NB4 (cell line): ENCODE results near the gene ICAM3.

ENCODE experiments used
- MYC ChIP-seq: IDR thresholded peaks from 2 replicates; pipeline ENCODE4 v1.6.1; 2011; ENCODE audit warnings: low read depth, low read length
- POLR2A ChIP-seq: IDR thresholded peaks from 2 replicates; pipeline ENCODE4 v1.6.1; 2011; ENCODE audit warnings: mild to moderate bottlenecking; ENCODE audit not compliant: insufficient read length; ENCODE audit errors: extremely low read depth
- TF ChIP-seq, protein P1 (sequence below): IDR thresholded peaks from one replicate; pipeline ENCODE4 v1.5.1; 2012; ENCODE audit warnings: low read depth, low read length
- TF ChIP-seq, protein P2 (sequence below): IDR thresholded peaks from 2 replicates; pipeline ENCODE4 v1.6.1; 2011; ENCODE audit warnings: low read depth, low read length

DNA sequence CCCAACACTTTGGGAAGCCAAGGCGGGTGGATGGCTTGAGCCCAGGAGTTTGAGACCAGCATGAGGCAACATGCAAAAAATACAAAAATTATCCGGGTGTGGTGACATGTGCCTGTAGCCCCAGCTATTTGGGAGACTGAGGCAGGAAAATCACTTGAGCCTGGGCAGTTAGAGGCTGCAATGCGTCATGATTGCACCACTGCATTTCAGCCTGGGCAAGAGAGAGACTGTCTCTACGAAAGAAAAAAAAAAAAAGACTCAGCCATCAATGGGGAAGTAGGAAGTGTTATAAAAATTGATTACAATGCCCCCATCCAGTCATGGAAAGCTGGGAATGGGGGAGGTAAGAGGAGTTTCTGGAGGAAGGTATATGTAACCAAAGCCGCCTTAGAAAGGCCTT lies 35.5 kb upstream of the ICAM3 start:
- no peak for TF ChIP-seq POLR2A
- TF ChIP-seq, protein P1, sequence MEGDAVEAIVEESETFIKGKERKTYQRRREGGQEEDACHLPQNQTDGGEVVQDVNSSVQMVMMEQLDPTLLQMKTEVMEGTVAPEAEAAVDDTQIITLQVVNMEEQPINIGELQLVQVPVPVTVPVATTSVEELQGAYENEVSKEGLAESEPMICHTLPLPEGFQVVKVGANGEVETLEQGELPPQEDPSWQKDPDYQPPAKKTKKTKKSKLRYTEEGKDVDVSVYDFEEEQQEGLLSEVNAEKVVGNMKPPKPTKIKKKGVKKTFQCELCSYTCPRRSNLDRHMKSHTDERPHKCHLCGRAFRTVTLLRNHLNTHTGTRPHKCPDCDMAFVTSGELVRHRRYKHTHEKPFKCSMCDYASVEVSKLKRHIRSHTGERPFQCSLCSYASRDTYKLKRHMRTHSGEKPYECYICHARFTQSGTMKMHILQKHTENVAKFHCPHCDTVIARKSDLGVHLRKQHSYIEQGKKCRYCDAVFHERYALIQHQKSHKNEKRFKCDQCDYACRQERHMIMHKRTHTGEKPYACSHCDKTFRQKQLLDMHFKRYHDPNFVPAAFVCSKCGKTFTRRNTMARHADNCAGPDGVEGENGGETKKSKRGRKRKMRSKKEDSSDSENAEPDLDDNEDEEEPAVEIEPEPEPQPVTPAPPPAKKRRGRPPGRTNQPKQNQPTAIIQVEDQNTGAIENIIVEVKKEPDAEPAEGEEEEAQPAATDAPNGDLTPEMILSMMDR = no peak
- TF ChIP-seq, protein P2, sequence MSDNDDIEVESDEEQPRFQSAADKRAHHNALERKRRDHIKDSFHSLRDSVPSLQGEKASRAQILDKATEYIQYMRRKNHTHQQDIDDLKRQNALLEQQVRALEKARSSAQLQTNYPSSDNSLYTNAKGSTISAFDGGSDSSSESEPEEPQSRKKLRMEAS = no peak
- no peak for TF ChIP-seq MYC
